NCI-H146 (cell line): Measurements from ENCODE around the gene EHBP1.

ENCODE experiments used
- DNase-seq: peaks from one replicate; lab custom pipeline; 2025; lab: John Stamatoyannopoulos, UW

The EHBP1 gene

DNA sequence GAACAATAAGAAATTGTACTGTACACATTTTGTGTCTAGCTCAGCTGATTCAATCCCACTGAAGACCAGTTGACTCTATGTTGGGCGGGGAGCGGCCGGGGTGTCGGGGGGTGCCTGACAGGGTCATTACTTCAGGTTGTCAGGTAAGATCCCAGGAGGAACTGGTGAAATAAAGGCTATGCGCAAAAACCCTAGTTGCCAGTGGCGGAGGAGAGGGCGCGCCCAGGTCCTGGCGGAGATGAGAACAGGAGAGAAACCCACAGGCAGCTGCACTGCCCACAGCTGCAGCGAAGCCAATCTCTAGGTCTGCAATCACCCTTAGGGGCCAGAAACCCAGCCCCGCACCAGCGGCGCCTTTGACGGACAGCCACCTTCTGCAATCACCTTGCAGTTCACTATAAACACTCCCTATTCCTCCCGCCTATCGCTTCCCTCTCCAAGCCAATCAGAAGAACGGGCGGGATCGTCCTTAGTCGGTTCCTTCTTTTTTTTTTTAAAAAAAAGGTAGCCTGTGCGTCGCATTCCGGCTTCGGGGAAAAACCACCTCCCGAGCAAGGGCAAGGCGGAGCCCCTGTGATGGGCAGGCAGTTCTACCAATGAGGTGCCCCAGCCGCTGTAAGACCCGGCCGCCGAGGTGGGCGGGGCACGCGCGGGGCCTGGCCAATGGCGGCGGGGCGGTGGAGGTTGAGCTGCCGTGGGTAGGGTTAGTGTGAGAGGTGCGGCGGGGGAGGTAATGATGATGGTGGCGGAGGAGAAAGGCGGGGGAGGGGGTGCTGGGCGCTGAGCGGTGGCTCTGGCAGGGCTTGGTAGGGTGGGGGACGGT is at the start of gene EHBP1:
EHBP1 (plus strand) TSS at position 707 of the 823 bp plus-strand sequence. CDS start 1,479 bp downstream, outside the sequence.
- DNase-seq = peak; percentile 99

DNA sequence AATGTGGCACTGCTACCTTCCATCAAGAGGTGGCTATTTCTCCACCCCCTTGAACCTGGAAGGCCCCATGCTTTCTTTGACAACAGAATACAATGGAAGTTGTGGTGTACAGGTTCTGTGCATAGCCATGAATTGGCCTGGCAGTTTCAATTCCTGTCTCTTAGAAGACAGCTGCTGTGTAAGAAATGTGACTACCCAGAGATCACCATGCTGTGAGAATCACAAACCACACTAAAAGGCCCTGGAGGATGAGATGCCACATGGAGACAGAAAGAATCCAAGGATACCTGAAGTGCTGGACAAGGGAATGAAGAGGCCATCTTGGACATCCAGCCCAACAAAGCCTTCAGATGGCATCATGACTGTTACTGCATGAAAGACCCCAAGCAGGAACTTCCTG is 47.7 kb upstream of the EHBP1 start:
- no peak for DNase-seq

DNA sequence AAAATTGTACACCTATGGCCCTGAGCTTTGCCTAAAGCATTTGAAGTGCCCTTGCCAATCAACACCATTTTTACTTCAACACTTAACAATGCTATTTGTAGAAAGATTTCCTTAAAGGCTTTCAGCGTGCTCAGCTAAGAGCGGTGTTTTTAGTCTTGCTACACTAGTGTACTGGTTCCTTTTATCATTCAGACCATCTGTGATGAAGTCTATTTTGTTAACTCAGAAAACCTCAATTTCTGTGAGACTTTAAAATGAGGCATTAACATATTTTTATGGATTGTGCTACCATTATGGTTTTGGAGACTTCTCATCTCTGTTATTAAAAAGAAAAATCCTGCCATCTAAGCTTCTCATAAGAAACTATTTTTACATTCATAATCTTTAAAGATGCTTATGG is 46.6 kb upstream of the EHBP1 start:
- no peak for DNase-seq

DNA sequence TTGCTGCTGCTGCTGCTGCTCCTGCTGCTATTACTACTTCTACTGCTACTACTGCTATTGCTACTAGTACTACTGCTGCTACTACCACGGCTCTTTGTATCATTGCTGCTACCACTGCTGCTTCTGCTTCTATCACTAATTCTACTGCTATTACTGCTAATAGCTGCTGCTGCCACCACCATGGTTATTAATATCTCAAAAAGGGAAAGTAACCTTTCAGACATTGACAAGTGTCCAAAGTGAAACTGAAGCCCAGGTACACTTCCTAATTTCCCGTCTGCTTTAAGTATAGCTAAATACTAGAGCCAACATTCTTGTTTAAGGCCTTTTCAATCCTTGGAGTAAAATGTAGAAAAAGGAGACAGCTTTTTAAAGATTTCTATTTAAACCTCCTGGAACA is 45.4 kb upstream of the EHBP1 start:
- DNase-seq = no peak

DNA sequence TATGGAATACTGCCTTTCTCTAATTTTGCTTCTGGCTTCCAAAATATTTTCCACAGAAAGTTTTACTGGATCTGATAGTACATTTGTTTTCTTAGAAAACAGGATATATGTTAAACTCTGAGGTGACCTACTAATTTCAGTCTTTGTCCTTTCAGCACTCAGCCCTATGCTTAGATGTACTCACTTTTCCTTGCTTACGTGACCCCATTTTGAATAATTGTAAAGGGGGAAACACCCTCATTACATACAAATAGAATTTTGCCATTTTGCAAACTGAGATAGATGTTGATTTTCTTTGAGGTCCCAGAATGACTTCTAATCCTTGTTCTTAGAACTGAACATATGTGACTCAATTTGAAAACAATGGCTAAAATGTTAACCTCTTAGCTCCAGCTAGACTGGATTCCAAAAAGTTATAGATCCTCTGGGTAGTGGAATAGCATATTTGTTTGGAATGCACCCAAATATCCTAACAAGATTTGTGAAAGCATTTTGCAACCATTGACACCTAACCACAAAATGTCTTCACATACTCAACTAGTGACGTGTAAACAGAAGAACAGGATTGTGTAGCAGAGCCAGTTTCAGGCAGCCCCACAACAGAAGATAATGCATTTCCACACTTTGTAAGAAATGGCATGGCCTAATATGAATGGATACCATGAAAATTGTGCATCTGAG is 44.8 kb upstream of the EHBP1 start:
- DNase-seq = no peak

DNA sequence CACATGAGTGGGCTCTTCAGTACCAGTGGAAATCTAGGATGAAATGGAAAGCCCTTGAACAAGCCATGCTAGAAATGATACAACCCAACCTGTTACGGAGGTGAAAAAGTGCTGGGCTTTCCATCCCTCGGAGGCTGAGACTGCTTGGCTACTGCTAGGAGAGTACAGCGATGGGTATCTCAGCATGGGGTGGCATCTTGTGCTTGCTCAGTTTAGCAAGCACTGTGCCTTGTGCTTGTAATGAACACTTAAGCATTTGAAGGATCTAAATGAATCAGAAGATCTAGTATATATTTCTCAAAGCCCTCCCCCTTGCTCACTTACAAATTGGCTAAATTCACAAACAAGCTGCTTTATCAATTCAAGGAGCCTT is 44.3 kb upstream of the EHBP1 start:
- DNase-seq = no peak

DNA sequence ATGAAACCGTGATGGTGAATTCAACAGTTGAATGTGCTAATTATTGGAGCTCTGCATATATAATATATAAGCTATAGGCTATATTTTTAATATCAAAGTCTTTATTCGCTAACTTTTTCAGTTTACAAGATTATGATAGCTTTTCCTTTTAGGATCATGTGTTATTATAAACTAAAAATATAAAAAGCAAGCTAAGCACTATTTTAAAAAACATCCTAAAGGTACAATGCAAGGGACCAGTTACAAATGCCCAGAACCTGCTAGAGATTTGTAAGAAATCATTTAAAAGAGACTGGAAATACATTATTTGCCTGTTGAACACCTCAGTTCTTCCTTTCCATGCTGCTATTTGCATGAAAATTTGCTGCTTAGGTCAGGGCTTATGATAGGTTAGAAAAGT is 43.4 kb upstream of the EHBP1 start:
- DNase-seq = no peak

DNA sequence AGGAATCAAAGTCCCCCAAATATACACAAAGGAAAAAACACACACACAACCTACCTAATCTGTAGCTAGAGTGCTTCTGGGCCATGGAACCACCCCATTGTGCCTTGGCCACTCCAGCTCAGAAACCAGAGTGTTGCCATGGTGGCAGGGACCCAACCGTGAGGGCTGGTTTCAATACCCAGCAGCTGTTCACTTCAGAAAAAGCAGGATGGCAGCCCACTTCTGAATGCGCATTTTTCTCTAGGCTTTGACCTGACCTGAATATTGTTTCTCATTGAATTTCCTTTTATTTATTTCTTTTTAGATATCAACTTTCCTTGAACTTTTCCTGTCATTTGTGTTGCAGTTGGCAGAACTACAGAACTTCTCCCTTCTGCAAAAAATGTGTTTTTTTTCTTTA is 43.0 kb upstream of the EHBP1 start:
- no peak for DNase-seq

DNA sequence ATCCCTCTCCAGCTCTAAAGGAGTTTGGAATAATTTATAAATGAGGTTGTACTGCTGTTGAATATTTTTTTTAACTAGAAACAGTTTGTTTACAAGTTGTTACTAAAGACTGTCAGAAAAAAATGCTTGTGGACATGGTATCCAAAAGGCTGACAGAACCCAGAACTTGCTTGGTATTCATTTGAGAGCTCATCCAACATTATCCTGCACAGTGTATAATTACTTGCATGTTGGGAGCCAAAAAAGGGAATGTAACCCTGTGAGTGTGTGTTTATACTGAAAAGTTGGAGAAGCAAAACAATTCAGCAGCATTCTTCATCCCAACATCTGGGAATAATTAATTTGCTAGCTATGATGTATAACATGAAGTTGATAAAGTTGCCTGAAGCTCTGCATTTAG is 42.1 kb upstream of the EHBP1 start:
- DNase-seq = no peak

DNA sequence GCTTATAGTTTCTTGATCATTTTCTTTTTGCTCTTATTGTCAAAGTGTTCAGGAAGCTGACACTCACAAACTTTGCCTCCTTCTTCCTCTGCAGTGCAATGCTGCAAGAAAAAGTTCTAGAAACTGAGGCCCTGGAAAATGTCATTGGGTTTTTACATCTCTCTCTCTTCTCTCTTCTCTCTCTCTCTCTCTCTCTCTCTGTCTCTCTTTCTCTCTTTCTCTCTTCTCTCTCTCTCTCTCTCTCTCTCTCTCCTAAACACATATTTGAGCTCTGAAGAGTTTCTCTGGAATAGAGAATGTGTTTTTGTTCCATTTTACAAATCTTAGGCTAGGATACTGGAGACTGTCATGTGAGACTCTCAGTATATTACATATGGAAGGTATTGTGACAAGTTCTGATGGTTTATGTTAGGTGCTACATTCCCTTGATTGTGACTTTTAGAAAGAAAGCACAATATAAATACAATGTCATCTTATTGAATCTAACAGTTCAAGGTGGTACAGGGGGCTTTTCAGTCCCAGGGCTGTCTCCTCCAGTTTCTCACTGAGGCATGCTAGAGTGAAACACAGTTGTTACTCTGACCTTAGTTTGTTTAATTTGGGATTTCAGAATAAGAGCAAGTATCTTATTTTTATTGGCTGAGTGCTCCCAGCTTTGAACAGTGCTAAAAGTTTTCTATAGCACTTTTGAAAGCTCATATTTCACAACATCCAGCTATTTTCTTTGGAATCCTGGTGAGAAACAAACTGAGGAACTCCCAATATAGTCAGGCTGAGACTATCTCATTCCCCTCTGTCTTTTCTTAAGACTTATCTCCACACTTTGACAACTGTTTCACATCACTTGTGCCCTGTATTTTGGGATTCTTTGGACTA is 41.4 kb upstream of the EHBP1 start:
- no peak for DNase-seq

DNA sequence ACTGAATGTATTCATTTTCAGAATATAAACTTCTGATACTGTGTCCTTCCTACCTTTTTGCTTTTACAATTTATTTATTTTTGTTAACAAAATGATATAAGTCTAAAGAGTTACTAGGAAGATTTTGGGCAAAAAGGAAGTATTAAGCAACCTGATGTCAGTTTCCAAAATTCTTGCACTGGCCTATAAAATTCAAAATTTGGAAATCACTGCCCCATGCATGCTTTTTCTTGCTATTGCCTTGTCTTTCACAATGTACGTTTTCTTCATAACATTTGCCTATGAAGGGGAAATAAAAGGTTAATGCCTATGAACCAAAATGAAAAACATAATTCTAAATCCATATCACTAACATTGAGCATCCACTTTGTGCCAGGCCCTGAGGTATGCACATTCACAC is 40.1 kb upstream of the EHBP1 start:
- DNase-seq = no peak

DNA sequence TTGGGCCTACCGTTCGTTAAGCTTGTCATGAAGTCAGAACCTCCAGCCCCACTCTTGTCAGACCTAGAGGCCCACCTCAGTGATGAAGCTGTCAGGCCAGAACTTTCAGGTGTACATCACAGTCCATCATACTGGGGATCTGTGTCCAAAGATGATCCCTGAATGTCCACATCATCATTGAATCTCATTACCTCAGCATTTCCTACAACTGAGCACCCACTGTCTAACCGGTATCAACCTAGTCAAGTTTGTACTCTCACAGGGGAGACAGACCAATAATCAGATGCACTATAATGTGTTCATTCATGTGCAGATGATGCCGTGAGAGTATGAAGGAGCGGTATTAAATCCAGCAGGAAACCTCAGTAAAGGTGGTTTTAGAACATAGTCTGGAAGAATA is 36.3 kb upstream of the EHBP1 start:
- no peak for DNase-seq

DNA sequence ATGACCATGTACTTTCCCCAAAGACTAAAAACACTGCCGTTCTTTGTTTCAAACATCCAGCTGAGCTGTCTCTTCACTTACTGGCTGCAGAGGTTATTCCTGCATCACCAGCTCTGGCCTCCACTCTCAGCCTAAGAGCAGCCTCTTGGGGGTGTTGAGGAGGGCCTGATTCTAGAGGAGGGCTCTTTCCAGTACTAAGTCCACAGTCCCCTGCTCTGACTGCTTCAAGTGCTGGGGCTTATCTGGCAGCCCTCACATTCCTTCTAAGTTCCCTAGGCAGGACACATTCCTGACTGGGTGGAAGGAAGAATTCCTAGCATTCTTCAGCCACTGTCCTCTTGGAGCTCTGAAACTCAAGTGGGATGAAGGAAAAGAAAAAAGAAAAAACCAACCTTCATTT is 32.9 kb upstream of the EHBP1 start:
- DNase-seq = no peak

DNA sequence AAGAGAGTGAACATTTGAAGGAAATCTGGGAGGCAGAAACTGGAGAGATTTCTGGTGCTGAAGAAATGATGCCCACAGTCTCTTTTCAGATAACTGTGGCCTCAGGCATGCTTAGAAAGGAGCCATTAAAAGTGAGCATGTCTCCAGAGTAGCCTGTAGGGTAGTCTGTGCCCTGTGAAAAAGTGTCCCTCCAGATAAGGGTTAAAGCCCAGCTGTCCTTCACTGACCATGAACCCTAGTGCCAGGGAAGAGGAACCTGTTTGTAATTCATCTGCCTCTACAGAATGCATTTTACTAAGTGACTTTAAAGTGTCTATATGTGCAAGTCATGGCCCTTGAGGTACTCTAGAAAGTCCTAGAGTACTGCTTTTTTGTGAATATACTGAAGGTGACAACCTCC is 30.5 kb upstream of the EHBP1 start:
- DNase-seq = no peak

DNA sequence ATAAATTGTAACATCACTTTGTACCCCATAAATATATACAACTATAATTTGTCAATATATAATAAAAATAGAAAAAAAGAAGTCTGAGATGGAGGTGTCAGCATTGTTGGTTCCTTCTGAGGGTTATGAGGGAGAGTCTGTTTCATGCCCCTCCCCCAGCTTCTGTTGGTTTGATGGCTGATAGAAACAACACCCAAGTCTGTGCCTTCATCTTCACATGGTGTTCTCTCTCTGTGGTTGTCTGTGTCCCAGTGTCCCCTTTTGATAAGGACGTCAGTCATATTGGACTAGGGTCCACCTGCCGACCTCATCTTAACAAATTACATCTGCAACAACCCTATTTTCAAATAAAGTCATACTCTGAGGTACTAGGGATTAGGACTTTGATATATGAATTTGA is 20.3 kb upstream of the EHBP1 start:
- no peak for DNase-seq

DNA sequence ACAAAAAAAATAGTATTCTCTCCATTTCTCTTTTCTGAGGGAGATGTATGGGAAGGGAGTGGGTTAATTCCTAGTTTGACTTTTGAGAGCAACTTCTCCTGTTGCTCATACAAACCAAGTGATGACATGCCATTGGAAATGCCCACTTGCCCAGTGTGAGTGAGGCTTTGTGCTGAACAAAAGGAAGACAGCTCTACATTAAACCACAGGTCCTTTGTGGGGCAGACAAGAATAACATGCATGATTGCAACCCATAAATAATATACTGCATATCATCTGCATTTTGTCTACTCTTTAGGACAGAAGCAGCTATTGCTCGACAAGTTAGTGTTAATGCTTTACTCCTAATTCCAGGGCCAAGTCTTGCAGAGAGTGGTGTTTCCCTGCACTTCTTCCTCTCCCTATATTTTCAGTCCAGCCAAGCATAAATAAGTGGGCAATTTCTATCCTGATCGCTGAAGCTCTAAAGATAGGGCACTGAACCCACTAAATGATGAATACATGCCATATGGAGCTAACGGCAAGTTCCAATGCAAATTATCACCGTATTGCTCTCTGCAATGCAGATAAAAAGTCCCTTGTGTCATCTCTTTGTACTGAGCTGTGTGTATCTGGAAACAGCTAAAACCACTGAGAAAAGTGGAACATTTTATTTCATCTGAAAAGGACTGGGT is 19.4 kb upstream of the EHBP1 start:
- DNase-seq = no peak

DNA sequence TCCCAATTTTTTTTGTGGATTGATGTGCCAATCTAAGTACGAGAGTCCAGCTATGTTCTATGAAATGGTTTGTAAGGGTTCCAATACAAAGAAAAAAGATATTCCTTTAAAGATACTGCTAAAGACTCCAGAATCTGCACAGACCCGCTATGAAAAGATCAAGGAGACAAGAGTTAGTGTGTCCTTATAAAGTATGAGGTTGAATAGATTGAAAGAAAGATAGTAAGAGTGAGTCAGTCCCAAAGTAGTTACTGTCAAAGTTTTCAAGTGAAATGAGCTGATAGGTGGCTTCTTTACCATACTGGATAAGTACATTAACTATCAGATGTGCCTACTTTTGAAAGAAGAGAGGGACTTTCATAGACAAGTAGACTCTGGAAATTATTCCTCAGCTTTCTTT is 17.9 kb upstream of the EHBP1 start:
- no peak for DNase-seq

DNA sequence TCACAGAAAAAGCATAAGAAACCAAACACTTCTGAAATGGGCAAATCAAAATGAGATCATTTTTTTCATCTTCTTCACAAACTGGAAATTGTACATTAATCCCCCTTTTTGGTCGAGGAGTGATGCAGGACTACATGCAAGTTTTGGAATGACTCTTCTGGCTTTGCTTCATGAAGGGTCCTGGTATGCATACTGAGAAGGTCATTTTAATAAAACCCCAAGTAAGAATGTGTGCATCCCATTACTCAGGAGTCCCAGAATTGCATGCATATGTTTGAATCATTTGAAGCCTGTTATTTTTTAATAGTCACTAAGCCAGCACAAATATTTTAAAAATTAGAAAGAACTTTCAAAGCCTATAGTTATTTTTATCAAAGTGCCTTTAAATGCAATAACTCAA is 16.7 kb upstream of the EHBP1 start:
- no peak for DNase-seq

DNA sequence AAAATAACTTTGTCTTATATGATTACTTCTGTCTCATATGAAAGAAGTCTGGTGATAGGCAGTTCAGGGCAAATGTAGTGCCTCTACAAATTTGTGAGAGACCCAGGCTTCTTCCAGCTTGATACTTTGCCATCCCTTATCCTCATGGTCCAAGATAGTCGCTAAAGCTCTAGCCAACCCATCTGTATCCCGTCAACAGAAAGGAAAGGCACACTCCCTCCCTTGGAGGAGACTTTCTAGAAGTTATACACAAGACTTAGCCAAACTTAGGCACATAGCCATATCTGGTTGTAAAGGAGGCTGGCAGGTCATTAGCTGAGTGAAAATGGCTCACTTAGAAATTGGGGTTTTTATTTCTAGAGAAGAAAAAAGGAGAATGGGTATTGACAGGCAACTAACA is 14.3 kb upstream of the EHBP1 start:
- no peak for DNase-seq

DNA sequence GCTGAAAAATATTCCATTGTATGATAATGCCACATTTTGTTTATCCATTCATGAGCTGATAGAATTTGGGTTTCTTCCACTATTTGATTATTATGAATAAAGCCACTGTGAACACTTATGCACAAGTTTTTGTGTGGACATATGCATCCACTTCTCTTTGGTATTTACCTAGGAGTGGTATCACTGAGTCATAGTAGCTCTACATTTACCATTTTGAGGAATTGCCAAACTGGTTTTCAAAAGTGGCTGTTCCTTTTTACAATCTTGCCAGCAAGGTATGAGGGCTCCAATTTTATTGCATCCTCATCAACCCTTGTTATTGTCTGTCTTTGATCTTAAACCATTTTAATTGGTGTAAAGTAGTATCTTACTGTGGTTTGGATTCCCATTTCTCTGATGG is 13.3 kb upstream of the EHBP1 start:
- no peak for DNase-seq

DNA sequence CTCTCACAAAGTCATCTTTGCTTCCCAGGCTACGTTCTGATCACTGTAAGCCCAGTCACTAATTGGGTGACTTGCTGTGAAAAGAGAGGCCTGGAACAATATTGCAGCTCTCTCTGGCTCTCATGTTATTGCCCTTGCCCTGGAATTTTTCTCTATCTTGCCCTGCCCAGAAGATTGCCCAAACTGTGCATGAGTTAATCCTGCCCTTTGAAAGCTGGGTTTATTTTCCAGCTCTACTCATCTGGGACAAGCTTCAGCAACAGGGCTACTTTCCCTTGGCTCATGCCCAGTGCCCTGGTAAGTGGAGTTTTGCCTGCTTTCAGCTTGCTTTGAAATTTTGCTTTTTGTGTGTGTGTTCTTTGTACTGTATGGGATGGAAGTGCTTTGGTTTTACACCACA is 6.9 kb upstream of the EHBP1 start:
- DNase-seq = no peak

DNA sequence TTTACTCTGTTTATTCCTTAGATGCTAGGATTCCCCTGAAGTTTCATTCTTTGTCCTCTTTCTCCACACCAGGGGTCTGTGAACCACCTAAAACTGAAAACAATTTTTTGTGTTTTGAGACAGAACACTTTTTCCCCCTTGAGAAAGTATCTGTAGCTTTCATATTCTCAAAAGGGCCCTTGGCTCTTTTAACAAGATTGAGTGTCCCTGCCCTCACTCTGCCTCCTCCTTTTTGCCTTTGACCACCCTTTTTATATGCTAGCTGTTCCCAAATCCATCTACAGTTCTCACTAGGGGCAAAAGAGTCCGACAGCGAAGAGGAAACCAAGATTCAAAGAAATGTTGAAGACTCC is 883 bp upstream of the EHBP1 start:
- no peak for DNase-seq
